Effector CD8-positive, alpha-beta T cell (primary cell): ENCODE results near the gene SLC35A1.
"Not testable (repeated sequence)": the region's sequence is repeated elsewhere in the genome, so short reads cannot be mapped to it uniquely, and the experiment has no call there.

Experiments
- DNase-seq: peaks from one replicate; lab custom pipeline; 2025; lab: John Stamatoyannopoulos, UW
- total RNA-seq, 4 experiments: gene quantifications; one replicate each; lab custom pipeline; 2026; lab: John Stamatoyannopoulos, UW

Gene SLC35A1, protein sequence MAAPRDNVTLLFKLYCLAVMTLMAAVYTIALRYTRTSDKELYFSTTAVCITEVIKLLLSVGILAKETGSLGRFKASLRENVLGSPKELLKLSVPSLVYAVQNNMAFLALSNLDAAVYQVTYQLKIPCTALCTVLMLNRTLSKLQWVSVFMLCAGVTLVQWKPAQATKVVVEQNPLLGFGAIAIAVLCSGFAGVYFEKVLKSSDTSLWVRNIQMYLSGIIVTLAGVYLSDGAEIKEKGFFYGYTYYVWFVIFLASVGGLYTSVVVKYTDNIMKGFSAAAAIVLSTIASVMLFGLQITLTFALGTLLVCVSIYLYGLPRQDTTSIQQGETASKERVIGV
- 8.0 to 11.4 (median 10.9) reads per million in 4 experiments for total RNA-seq

DNA sequence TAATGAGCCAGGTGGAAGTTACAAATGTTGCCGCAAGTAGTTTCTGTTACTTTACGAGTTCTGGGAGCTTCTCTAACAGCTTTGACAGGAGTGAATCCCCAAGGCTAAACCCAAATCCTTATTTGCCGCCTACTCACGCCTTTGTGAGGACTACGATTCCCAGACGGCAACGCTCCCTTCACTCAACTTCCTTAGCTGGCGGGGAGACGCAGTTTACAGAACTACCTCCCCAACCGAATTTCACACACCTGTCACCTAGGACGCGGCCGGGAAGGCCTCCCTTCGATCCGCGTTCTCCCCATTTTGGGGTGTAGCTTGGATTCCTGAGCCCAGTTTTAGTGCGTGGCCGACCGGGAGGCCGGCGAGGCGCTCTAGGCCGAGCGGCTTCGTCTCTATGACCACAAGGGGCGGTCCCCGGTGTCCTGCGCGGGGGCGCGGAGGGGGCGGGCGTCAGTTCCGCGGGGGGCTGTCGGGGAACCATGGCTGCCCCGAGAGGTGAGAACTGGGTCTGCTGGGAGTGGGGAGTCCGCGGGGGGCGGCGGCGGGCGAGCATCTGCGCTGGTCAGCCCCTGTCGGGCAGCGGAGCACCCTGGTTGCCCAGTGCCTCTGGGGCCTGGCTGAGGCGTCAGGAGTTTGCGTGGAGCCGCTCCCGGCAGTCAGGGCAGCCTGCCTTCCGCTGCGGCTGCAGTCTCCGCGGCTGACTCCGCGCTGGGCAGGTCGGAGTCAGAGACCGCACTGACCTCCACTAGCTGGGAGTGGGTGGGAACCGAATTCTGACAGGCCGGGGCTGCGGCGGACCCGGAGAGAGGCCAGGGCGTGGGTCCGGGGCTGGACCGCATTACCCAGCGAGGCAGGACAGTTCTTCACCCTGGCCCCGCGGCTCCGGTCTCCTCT is at the start of gene SLC35A1:
Gene SLC35A1 (plus strand): TSS at position 450 of the 894 bp plus-strand sequence. CDS start 30 bp downstream, at position 480.
- DNase-seq, result peak; percentile 72

DNA sequence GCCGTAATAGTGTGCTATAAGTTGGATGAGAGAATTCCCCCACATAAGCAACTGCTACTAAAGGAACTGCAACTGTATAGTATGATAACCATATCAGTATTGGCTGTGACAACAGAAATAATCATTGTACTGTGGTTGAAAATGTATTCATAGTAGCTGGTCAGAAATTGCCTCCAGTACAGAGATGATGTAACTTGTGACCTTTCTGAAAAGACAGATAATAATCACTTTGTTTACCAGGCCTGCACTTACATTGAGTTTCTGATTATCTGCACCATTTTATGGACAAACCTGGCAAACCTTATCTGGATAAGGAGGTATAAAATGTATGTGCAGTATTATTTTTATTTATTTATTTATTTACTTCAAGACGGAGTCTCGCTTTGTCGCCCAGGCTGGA is 46.0 kb upstream of the SLC35A1 start:
- DNase-seq, result no peak

DNA sequence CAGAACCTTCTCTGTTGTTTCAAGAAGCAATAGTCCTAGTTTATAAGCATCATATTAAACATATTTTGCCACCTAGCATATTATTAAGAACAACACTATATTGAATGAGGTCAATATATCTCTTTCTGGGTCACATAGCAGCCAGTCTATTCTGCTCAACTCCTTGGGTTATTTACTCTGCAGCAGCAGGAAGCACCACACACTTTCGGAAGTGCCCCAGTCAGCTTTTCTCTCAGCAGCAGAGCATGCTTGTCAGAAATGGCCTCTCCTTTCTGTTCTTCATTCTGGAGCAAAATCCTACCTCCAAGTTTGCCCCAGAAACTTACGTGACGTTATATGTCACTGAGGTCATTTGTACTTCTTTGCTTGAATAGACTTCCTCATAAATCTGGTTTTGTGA is 42.3 kb upstream of the SLC35A1 start:
- DNase-seq, result no peak

DNA sequence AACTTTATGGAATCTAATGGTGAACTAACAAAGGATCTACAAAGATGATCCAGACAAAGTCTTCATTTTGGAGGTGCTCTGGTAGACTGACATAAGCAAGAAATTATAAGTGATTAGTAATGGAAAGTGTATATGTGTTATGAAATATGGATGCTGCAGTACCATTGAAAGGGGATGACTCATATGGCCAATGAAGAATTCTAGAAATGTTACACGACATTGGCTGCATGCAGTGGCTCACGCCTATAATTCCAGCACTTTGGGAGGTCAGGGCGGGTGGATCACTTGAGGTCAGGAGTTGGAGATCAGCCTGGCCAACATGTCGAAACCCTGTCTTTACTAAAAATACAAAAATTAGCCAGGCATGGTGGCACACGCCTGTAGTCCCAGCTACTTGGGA is 41.5 kb upstream of the SLC35A1 start:
- DNase-seq, result no peak

DNA sequence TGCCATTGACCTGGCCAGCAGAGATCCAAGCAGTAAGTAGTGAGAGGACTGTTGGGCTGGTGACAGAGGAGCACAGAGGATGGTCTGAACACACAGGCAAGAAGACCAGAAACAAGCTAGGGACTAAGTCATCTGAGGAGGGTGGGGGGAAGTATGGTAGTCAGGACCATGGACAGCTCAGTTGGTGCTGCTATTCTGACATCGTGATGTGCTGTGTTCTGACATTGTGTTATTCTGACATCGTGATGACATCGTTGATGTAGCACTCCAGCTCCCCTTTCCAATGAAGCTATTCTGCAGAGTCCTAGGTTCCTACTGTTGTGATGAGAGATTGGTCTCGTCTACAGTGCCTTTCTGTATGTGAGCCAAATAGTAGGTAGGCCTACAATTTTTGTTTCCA is 36.3 kb upstream of the SLC35A1 start:
- DNase-seq, result no peak

DNA sequence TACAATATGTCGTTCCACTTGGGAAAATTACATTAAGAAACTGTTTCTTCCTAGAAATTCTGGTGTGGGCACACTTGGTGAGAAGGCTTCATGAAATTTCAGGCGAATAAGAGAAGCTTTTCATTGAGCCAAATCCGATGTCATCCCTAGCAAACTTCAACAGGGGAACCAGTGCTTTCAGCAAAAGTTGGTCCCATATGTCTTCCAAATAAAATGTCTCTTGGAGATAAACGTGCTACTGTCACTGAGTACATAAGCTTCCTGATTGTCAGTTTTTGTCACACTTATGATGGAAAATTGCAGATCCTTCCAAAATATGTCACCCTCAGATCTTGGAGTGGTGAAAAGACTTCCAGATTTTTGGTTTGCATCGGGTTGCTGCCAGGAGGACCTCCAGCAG is 31.1 kb upstream of the SLC35A1 start:
- DNase-seq, result no peak

DNA sequence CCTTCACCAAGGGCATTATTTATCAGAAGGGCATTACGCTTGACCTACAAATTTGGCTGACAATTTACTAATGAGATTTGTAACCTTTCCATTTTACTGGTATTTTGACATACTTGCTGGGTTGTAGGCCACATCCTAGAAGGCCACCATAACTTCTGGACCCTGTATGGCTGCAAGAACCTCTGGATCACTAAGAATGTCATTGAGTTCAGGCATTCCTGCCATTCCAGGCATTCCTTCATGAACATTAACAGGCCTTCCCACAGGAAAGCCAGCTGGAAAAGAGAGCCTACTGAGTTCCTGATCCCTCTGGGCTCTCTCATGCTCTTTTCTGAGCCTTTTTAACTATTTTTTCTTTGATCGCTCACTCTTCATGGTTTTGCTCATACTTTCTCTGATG is 28.4 kb upstream of the SLC35A1 start:
- no peak for DNase-seq

DNA sequence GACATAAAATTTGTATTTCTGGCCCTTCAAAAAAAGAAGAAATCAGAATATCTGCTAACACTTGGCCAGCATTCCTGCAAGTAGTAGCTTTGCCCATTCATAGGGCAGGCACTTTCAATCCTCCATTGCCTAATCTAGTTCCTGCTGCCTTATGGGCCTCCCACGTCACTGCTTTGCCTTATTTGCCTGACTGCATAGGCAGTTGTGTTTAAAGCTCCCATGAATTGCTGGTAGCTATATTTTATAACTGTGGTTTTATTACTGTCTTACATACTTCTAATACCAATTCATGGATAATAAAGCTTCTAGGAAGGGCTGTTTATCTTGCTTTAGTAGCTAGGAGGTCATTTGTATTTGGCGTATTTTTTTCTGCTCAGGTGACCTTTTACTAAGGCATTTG is 7.7 kb upstream of the SLC35A1 start:
- DNase-seq, result no peak

DNA sequence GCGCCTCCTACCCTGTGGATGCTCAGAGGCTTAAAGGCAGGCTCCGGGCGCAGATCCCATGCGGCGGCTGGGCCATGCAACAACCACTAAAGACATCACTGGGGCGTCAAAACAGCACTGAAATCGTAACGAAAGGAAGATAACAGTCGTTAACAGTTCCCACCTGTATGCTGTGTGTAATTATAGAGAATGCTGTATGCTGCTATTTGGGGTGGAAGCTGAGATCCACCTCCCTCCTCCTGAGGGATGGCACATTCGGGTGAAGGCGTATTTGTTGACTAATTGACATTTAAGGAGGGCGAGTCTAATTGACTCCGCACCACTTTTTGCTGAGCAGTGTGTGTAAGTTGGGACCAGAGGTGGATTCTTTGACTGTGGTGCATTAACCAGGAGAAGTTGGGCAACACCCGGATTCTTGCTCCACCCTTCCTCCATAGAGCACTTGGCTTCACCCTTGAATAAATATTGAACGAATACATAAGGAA is 687 bp downstream of the SLC35A1 start:
- DNase-seq, result peak; percentile 30

DNA sequence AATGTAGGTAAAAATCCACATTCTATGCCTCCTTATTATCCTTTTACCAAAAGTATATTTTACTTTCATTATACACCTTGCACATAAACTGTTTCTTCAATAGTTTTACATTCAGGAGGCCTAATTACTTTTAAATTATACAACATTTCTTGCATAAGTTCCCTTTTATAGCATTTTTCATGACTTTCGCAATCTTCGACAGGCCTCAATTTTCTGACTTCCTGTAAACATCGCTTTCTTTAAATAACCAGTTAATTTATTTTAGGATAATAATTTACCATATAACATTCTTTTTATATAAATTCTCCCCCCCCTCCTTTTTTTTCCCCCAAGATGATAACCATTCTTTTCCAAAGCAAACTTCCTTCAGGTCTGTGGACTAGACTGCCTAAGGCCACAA is 9.2 kb downstream of the SLC35A1 start:
- DNase-seq, result no peak

DNA sequence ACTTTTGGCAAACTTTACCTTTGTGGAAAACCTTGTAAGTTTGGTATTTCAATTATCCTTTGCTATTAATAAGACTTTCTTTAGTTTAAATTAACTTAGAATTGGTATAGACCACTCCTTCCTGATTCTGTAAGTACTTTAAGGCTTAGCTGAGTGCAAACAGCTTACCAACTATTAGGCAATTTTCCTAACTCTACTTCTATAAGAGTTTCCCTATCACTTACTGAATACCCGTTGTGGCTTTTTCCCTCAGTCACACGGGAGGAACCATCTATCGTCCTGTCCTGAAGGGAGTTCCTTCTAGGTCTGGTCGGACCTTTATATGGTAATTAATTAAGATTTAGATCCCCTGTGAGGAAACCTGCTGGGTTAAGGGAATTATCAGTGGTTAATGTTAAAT is 9.6 kb downstream of the SLC35A1 start:
- no peak for DNase-seq

DNA sequence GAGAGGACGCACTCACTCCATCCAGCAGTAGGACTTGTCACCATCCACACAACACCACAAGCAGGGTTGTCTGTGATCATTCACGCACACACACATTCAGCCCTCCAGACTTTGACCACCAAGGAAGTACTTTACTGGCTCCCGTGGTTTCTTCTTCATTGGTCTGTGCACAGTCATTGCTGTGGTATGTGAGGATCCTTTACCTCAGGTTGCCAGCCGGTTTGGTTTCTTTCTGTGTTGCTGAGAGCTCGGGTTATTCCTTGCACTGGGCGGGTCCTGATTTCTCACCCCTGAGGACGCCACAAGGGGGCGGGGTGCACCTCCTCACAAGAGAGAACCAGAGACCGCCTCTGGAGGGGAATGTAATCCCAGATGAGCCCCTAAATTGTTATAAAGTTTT is 11.2 kb downstream of the SLC35A1 start:
- DNase-seq, result no peak

DNA sequence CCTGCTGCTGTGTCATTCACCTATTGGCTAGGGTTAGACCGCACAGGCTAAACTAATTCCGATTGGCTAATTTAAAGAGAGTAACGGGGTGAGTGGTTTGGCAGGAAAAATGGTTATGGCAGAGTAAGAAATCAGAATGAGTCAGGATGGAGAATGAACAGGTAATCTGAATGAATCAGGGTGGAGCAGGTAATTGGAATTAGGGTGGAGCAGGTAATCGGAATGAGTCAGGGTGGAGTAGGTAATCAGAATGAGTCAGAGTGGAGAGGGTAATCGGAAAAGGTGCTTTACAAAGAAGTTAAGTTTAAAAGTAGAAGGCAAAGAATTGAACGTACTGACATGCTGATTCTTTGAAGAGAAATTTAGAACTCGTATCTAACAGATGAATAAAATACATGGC is 11.7 kb downstream of the SLC35A1 start:
- no peak for DNase-seq

DNA sequence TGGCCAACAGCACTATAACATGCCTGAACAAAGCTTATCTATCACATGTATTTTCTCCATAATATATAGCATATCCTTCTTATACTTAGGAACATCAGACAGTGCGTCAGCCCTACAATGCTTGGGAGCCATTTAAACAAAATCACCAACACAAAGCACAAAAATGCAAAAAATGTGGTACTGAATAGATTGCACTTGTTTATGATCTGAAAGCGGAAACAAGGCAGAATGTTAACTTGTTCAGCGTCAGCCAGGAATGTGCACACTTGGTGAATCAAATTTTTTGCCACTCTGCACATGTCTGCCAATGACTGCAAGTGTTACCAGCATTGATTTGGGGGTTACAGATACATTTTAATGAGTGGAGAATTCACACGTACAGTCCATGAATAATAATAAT is 14.8 kb downstream of the SLC35A1 start:
- no peak for DNase-seq

DNA sequence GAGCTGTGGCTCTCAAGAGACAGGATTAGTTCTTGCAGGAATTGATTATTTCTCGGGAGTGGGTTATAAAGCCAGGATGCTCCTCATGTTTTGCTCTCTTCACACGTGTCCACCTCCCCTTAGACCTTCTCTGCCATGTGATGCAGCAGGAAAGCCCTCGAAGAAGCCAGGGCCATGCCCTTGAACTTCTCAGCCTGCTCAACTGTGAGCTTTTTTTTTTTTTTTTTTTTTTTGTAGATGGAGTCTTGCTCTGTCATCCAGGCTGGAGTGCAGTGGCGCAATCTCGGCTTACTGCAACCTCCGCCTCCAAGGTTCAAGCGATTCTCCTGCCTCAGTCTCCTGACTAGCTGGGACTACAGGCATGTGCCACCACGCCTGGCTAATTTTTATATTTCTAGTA is 16.6 kb downstream of the SLC35A1 start:
- DNase-seq, result not testable (repeated sequence)

DNA sequence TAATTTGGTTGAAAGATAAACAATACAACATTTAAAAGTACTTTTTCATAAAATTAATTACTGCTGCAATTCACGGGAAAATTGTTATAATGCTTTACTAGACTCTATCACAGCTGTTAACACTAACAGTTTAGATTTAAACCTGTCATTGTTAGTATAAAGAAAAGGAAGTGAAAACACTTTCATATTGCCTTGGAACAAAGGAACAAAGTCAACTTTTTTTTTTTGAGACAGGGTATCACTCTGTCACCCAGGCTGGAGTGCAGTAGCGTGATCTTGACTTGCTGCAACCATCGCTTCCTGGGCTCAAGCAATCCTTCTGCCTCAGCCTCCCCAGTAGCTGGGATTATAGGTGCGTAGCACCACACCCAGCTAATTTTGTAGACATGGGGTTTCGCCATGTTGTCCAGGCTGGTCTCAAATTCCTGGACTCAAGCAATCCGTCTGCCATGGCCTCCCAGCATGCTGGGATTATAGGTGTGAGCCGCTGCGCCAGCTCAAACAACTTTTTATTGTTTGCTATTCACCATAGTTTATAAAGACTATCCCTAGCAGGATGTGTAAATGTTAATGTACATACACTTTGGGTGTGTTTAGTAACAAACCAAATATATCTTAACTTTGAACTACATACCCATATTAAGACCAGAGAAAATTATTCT is 22.1 kb downstream of the SLC35A1 start:
- no peak for DNase-seq

DNA sequence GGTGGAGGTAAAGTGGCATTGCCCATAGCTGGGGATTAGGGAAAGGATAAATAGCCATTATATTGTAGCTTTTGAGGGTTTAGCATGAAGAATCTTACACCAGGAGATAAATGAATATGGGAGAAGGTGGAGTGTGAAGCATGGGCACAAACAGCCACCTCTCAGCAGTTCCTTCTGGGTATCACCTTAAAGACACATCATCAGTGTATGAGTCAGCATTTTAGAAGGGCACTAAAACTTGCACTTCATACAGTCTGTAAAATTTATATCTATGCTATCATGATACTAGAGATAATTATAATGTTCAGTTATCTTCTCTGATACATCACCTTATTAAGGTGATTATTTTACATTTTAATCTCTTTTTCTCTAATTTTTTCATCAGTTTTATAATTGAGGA is 25.3 kb downstream of the SLC35A1 start:
- no peak for DNase-seq

DNA sequence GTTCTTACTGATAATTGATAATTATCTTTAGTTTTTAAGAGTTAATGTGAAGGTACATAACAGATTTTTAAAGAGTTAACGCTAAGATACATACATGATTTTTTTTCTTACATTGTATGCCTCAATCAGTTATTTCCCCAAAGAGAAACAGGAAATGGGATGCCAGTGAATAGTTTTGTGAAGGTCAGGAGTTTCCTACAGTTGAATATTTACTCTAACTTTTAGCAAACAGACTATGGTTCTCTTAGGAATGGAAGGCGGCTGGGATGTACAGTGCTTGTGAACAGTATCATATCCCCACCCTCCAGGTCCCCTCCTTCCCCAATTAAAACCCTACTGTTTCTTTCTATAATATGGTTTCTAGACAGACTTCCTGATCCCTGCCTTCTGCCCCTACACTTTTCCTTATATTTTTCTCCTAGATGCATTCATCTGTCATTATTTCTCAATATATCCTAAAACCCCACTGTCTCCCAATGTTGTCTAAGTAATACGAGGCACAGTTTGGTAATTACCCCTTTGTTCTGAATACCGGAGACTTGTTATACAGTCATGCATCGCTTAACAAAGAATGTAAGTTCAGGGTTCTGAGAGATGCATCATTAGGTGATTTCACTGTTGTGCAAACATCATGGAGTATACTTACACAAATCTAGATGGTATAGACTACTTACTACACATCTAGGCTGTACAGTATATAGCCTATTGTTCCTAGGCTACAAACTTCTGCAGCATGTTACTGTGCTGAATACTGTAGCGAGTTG is 29.2 kb downstream of the SLC35A1 start:
- DNase-seq, result no peak

DNA sequence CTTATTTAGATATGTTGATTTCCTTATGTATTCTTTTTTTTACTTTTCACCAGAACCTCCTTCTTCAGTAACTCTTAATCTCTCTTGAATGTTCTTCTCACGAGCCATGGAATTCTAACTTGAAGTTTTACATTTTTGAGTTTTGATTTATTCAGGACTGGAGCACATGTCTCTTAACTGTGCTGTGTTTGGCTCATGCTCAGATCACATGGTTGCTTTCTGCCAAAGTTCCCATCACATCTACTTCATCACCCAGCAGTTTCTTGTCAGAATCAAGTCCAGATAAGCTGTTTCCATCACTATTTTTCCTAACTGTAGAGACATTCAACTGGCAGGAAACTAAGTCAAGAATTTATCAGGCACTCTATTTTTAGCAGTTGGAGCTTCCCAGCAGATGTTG is 31.7 kb downstream of the SLC35A1 start:
- DNase-seq, result no peak

DNA sequence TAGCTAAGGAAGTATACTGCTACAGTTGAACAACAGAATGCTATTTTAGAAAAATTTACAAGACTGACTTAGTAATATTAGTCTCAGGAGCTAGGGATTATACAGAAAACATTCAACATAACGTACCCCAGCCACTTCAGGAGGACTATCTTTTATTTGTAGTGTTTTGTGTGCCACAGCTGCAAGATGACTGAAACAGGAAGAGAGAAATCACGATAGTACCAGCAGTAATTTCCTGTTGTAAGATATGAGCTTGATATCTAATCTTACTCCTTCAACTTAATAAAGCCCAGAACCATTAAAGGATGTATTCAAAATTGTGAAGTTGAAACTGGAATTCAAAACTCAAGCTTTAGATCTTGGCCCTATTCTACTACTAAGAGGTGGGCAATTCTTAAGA is 42.1 kb downstream of the SLC35A1 start:
- no peak for DNase-seq

DNA sequence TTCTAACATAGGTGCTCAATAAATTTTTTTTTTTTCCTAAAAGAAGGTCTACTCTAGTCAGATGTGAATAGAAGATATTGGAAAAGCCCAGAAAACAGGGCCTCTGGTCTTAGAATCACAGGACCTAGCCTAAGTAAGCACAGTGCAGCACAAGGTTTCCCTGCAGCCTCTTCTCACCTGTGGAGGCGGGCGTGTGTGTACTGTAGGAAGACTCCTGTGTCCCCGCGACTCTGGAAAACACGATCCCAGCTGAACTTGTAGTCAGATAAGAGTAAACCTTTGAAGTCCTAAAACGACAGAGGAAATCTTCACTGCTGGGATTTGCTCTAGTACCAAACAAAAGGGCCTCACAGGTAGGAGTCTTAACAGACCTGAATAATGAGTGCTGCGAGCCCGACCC is 45.7 kb downstream of the SLC35A1 start:
- no peak for DNase-seq

DNA sequence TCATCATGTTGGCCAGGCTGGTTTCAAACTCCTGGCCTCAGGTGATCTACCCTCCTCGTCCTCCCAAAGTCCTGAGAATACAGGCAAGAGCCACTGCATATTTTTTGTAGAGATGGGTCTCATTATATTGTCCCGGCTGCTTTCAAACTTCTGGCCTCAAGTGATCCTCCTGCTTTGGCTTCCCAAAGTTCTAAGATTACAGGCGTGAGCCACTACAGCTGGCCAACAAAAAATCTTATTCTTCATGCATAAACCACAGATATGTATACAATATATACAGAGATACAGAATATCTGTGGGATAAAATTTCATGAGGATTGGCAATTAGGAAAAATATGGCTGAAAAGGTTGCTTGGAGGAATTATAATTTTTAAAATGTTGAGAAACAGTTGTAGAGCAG is 49.9 kb downstream of the SLC35A1 start:
- no peak for DNase-seq
